Measurements from ENCODE around the gene PSMB11.

Gene PSMB11

DNA sequence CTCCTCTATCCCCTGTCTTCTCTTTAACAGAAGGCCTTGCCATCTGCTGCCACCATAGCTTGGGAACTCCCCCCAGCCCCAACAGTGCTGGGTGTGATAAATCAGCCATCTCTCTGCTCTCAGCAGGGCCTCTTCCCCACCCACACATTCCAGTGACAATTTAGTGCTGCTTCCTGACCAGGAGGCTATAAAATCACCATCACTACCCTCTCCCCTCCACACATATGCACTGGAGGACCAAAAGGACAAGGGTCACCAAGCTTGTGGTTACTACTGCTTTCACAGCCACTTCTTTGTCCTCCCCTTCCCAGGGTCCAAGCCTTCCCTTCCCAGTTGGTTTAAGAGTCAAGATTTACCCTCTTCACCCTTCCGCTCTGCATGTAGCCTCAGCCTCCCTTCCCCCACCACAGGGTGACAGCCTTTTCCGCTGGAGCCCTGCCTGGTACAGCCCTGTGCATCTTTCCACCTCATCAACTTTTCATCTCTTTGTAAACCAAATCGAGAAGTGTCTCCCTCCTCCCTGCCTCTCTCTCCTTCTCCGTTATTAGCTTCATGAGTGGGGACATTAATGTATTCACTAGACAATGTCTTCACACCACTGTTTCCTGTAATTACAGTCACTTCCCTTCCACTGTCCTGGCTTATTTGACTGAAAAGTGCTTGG, 16.7 kb upstream of the PSMB11 start:
- no peaks in the 10 kb centered on the region for H3K27me3 ChIP-seq (ENCODE audit: control insufficient read depth, insufficient read depth, low read length)
- H3K9ac ChIP-seq: no peak overlapping the region
- peaks cover 4% of the 10 kb centered on the region for H3K4me1 ChIP-seq
- H2AFZ ChIP-seq: no peak overlapping the region
- H3K4me2 ChIP-seq (ENCODE audit: low read length): no peak overlapping the region
- H3K36me3 ChIP-seq (ENCODE audit: control insufficient read depth, insufficient read depth, low read length): no peaks in the 10 kb centered on the region
- H3K27ac ChIP-seq: no peak overlapping the region
- no peak overlapping the region for H3K4me3 ChIP-seq (ENCODE audit: low read depth, low read length)
- TF ChIP-seq, protein P1, sequence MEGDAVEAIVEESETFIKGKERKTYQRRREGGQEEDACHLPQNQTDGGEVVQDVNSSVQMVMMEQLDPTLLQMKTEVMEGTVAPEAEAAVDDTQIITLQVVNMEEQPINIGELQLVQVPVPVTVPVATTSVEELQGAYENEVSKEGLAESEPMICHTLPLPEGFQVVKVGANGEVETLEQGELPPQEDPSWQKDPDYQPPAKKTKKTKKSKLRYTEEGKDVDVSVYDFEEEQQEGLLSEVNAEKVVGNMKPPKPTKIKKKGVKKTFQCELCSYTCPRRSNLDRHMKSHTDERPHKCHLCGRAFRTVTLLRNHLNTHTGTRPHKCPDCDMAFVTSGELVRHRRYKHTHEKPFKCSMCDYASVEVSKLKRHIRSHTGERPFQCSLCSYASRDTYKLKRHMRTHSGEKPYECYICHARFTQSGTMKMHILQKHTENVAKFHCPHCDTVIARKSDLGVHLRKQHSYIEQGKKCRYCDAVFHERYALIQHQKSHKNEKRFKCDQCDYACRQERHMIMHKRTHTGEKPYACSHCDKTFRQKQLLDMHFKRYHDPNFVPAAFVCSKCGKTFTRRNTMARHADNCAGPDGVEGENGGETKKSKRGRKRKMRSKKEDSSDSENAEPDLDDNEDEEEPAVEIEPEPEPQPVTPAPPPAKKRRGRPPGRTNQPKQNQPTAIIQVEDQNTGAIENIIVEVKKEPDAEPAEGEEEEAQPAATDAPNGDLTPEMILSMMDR (IDR thresholded peaks at IDR 0.05): no peak
- peaks cover 6% of the 10 kb centered on the region for H3K79me2 ChIP-seq
- no peaks in the 10 kb centered on the region for H3K9me3 ChIP-seq (ENCODE audit: control insufficient read depth, low read length)

DNA sequence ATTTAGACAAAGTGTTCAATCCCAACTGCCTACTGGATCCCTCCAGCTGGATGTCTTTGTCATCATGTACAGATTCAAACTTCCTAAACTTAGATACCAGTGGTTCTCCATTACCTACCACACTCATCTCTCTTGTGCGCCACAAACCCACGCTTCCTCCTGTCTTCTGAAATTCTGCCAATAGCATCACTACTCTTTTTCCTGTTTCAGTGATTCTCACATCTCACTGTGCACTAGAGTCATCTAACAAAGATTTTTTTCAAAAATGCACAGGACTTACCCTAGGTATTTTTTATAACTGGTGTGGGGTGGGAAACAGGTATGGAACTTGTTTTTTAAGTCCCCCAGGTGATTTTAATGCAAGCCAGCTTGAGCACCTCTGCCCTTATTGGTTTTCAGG, 13.2 kb upstream of the PSMB11 start:
- H3K36me3 ChIP-seq (ENCODE audit: control insufficient read depth, insufficient read depth, low read length): no peaks in the 10 kb centered on the region
- no peak overlapping the region for H2AFZ ChIP-seq
- H3K9ac ChIP-seq: no peak overlapping the region
- H3K4me1 ChIP-seq: peaks cover 7% of the 10 kb centered on the region
- TF ChIP-seq, protein P1 (IDR thresholded peaks at IDR 0.05): no peak
- no peaks in the 10 kb centered on the region for H3K27me3 ChIP-seq (ENCODE audit: control insufficient read depth, insufficient read depth, low read length)
- peaks cover 21% of the 10 kb centered on the region for H3K79me2 ChIP-seq
- H3K4me2 ChIP-seq (ENCODE audit: low read length): no peak overlapping the region
- no peak overlapping the region for H3K27ac ChIP-seq
- no peaks in the 10 kb centered on the region for H3K9me3 ChIP-seq (ENCODE audit: control insufficient read depth, low read length)
- no peak overlapping the region for H3K4me3 ChIP-seq (ENCODE audit: low read depth, low read length)

DNA sequence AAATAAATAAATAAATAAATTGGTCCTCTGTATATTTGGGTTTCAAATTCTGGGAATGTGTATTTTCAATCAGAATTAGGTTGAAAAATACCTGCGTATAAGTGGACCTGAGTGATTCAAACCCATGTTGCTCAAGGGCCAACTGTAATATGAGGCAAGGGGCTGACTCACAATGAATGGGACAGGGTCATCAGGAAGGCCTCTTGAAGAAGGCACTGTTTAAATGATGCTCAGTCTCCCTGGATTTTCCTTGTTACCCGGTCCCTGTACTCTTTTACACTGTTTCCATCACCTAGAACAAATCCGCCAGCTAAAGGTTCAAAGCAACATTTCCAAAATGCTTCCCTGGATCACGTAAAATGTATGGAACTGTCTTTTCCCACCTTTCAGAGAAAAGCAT, 11.1 kb upstream of the PSMB11 start:
- TF ChIP-seq, protein P1 (IDR thresholded peaks at IDR 0.05): no peak
- H3K4me2 ChIP-seq (ENCODE audit: low read length): no peak overlapping the region
- H3K4me1 ChIP-seq: peaks cover 9% of the 10 kb centered on the region
- no peaks in the 10 kb centered on the region for H3K9me3 ChIP-seq (ENCODE audit: control insufficient read depth, low read length)
- no peaks in the 10 kb centered on the region for H3K27me3 ChIP-seq (ENCODE audit: control insufficient read depth, insufficient read depth, low read length)
- peaks cover 24% of the 10 kb centered on the region for H3K79me2 ChIP-seq
- no peak overlapping the region for H3K4me3 ChIP-seq (ENCODE audit: low read depth, low read length)
- no peaks in the 10 kb centered on the region for H3K36me3 ChIP-seq (ENCODE audit: control insufficient read depth, insufficient read depth, low read length)
- H2AFZ ChIP-seq: no peak overlapping the region
- no peak overlapping the region for H3K27ac ChIP-seq
- no peak overlapping the region for H3K9ac ChIP-seq

DNA sequence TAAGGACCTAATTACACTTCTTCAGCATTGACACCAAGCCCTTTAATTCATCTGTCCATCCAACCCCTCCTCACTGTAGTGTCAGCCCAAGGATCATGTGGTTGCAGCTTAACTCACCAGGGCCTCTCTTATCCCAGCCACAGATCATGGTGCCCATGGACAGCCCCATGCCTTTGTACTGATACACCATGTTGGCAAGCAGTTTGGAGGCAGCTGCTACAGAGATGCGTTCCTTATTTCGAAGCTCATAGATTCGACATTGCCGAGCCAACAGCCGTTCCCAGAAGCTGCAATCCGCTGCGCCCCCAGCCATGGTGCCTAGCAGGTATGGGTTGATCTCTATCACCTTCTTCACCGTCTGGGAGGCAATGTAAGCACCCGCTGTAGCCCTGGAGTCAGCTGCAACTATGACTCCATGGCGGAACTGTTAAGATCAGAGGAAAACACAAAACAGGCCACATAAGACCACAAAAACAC, 8.7 kb upstream of the PSMB11 start:
- no peak overlapping the region for H3K9ac ChIP-seq
- H3K4me2 ChIP-seq (ENCODE audit: low read length): peak overlapping the region; percentile 95
- no peak overlapping the region for H3K27ac ChIP-seq
- peaks cover 24% of the 10 kb centered on the region for H3K79me2 ChIP-seq
- no peaks in the 10 kb centered on the region for H3K36me3 ChIP-seq (ENCODE audit: control insufficient read depth, insufficient read depth, low read length)
- peaks cover 9% of the 10 kb centered on the region for H3K4me1 ChIP-seq
- H3K27me3 ChIP-seq (ENCODE audit: control insufficient read depth, insufficient read depth, low read length): no peaks in the 10 kb centered on the region
- H3K9me3 ChIP-seq (ENCODE audit: control insufficient read depth, low read length): no peaks in the 10 kb centered on the region
- H3K4me3 ChIP-seq (ENCODE audit: low read depth, low read length): no peak overlapping the region
- TF ChIP-seq, protein P1 (IDR thresholded peaks at IDR 0.05): no peak
- no peak overlapping the region for H2AFZ ChIP-seq

Measured in parathyroid adenoma (tissue), 2 donors.